K562 (cell line): ENCODE results near the gene PTPN7. TPM values are rescaled to one million over a fixed set of nuclear protein-coding genes. Genes with fewer than 3 reads are reported as not detected.
A peak's percentile ranks its signal among the peaks of the same experiment; 100 is the strongest.

ENCODE experiments used
- ATAC-seq: fragments of 200-7000 bp; cut with Tn5 transposase; 3 replicates; pipeline ENCODE4 v1.9.1; 2020; ENCODE audit warnings: moderate library complexity
- BruUV-seq: library from RNA; stranded (reverse); fragments of 400-500 nt; replicated peaks from 2 replicates; lab custom pipeline; 2021; lab: Mats Ljungman, UMichigan
- CTCF ChIA-PET: fragments of 300-600 bp; formaldehyde crosslinking; extraction: SDS; loops from one replicate; lab custom pipeline; 2021; ENCODE audit warnings: low intra/inter-chr PET ratio; lab: Yijun Ruan, JAX
- POLR2A ChIA-PET: fragments of 300-600, 350-650 bp; sonication (Branson Sonifier 250); formaldehyde crosslinking; extraction: SDS; loops from one replicate; lab custom pipeline; 2021; ENCODE audit warnings: antibody characterized with exemption, inconsistent platforms; lab: Yijun Ruan, JAX
- DNase-seq, 4 experiments: peaks; one replicate each; pipeline versions ENCODE4 v3.0.0 to v3.0.0-alpha.2; 2011 to 2018; ENCODE audit warnings: low spot score in 3 of 4, mixed read lengths in 3 of 4; ENCODE audit errors: extremely low read depth in 1 of 4
- FAIRE-seq: peaks from 2 replicates; lab custom pipeline; 2011; peaks lifted over from hg19 to GRCh38; lab: Jason Lieb, UNC
- H2AFZ ChIP-seq: 2 replicates; pipeline ENCODE4 v1.6.0; 2011; ENCODE audit warnings: low read depth, low read length, control low read depth, inconsistent platforms
- H3K27ac ChIP-seq: fragments of 200-600 bp; 3 replicates; pipeline ENCODE4 v1.8.0; 2011; ENCODE audit warnings: low read depth, mild to moderate bottlenecking, control low read depth, inconsistent platforms, low read length, moderate library complexity, mixed read lengths; ENCODE audit errors: extremely low read depth
- H3K27me3 ChIP-seq, 2 experiments: fragments of 300-600 bp in 1 of 2; 2 replicates in 1 of 2; 3 replicates in 1 of 2; pipeline versions ENCODE4 v1.6.0 to v1.8.0; 2011; ENCODE audit warnings: inconsistent platforms in 2 of 2, low read length in 2 of 2, mild to moderate bottlenecking in 1 of 2, mixed read lengths in 1 of 2, moderate library complexity in 1 of 2; ENCODE audit not compliant: control insufficient read depth in 2 of 2, insufficient read depth in 2 of 2
- H3K36me3 ChIP-seq: fragments of 300-600 bp; 3 replicates; pipeline ENCODE4 v1.8.0; 2011; ENCODE audit warnings: mild to moderate bottlenecking, low read length, inconsistent platforms; ENCODE audit not compliant: control insufficient read depth, insufficient read depth
- H3K4me1 ChIP-seq, 2 experiments: fragments of 200-600 bp in 1 of 2; replicated peaks in 1 of 2; 2 replicates in 1 of 2; 3 replicates in 1 of 2; pipeline versions ENCODE4 v1.5.1 to v1.8.0; 2011; ENCODE audit warnings: inconsistent platforms in 2 of 2, low read length in 2 of 2, mild to moderate bottlenecking in 1 of 2, mixed read lengths in 1 of 2, moderate library complexity in 1 of 2; ENCODE audit not compliant: control insufficient read depth in 2 of 2, insufficient read depth in 2 of 2
- H3K4me2 ChIP-seq: 2 replicates; pipeline ENCODE4 v1.6.1; 2011; ENCODE audit warnings: low read length, control low read depth, inconsistent platforms, mixed read lengths; ENCODE audit not compliant: insufficient read depth
- H3K4me3 ChIP-seq: fragments of 200-600 bp; sonication (generic), shearing (Covaris generic); 2 replicates; pipeline ENCODE4 v1.5.1; 2016; ENCODE audit warnings: control low read depth, inconsistent platforms
- H3K79me2 ChIP-seq: fragments of 200-600 bp; 3 replicates; pipeline ENCODE4 v1.8.0; 2011; ENCODE audit warnings: low read length, inconsistent platforms; ENCODE audit not compliant: control insufficient read depth, insufficient read depth
- H3K9ac ChIP-seq, 2 experiments: 2 replicates each; pipeline versions ENCODE4 v1.6.0 to v1.6.1; 2011; ENCODE audit warnings: low read depth in 2 of 2, low read length in 2 of 2, control low read depth in 1 of 2, inconsistent platforms in 1 of 2, mild to moderate bottlenecking in 1 of 2, mixed read lengths in 1 of 2; ENCODE audit not compliant: insufficient read depth in 1 of 2
- H3K9me1 ChIP-seq: one replicate; pipeline ENCODE4 v1.6.0; 2011; ENCODE audit warnings: inconsistent platforms, mild to moderate bottlenecking, low read length, moderate library complexity; ENCODE audit not compliant: control insufficient read depth, insufficient read depth
- H3K9me3 ChIP-seq: replicated peaks from 2 replicates; pipeline ENCODE4 v1.5.1; 2011; ENCODE audit warnings: low read depth, low read length, inconsistent platforms; ENCODE audit not compliant: control insufficient read depth, insufficient read depth
- H4K20me1 ChIP-seq: replicated peaks from 2 replicates; pipeline ENCODE4 v1.6.1; 2011; ENCODE audit warnings: low read length, inconsistent platforms, mixed read lengths; ENCODE audit not compliant: control insufficient read depth, insufficient read depth
- ADNP ChIP-seq: fragments of 200-800 bp; sonication (Bioruptor generic); IDR thresholded peaks from 2 replicates; pipeline ENCODE4 v1.6.1; 2016; ENCODE audit warnings: missing genetic modification characterization, missing compliant biosample characterization
- CTCF ChIP-seq, 3 experiments: IDR thresholded peaks in 2 of 3; conservative IDR thresholded peaks in 1 of 3; 2 replicates each; pipeline ENCODE4 v1.5.1; 2011 to 2012; ENCODE audit warnings: low read length in 3 of 3, mild to moderate bottlenecking in 3 of 3, control low read depth in 2 of 3, improper control_type of control experiment in 1 of 3, inconsistent platforms in 1 of 3, low read depth in 1 of 3, mixed read lengths in 1 of 3, moderate library complexity in 1 of 3; ENCODE audit not compliant: insufficient read depth in 2 of 3
- POLR2A ChIP-seq: fragments of 450-650 bp; conservative IDR thresholded peaks from 2 replicates; pipeline ENCODE4 v1.6.1; 2016
- POLR2G ChIP-seq: fragments of 200-400 bp; formaldehyde crosslinking; IDR thresholded peaks from 2 replicates; pipeline ENCODE4 v1.6.1; 2017; ENCODE audit warnings: low read depth, mild to moderate bottlenecking, antibody characterized with exemption, low read length, moderate library complexity
- POU5F1 ChIP-seq: fragments of 150-350 bp; IDR thresholded peaks from 2 replicates; pipeline ENCODE4 v1.6.1; 2014; ENCODE audit warnings: borderline replicate concordance, low read length, low read depth, mild to moderate bottlenecking; ENCODE audit not compliant: partially characterized antibody
- RBFOX2 ChIP-seq: fragments of 200-400 bp; formaldehyde crosslinking; IDR thresholded peaks from 2 replicates; pipeline ENCODE4 v1.6.1; 2017; ENCODE audit warnings: low read depth, mild to moderate bottlenecking, low read length, moderate library complexity
- RBM34 ChIP-seq: fragments of 200-400 bp; formaldehyde crosslinking; IDR thresholded peaks from 2 replicates; pipeline ENCODE4 v1.6.1; 2018; ENCODE audit warnings: low read length, borderline replicate concordance; ENCODE audit not compliant: insufficient read depth
- ZBTB33 ChIP-seq: sonication (generic); formaldehyde crosslinking; IDR thresholded peaks from 2 replicates; pipeline ENCODE4 v1.8.1; 2023; ENCODE audit warnings: mild to moderate bottlenecking, missing genetic modification reagents
- ZFP36 ChIP-seq: fragments of 150-350 bp; IDR thresholded peaks from 2 replicates; pipeline ENCODE4 v1.6.1; 2018; ENCODE audit warnings: low read length, low read depth; ENCODE audit not compliant: partially characterized antibody
- ZNF175 ChIP-seq: fragments of 200-800 bp; sonication (Bioruptor generic); IDR thresholded peaks from 2 replicates; pipeline ENCODE4 v1.6.1; 2016; ENCODE audit warnings: low read depth, mild to moderate bottlenecking, missing genetic modification characterization, missing compliant biosample characterization
- WGBS: fragments of 100-300 bp; shearing (Covaris generic); methylation state at CpG from one replicate; pipeline ENCODE4 v1.1.6; 2016; ENCODE audit warnings: low coverage, mixed read lengths; ENCODE audit not compliant: insufficient coverage; ENCODE audit errors: missing lambda C conversion rate; 5-methylcytosine and 5-hydroxymethylcytosine counted together
- in situ Hi-C: fragments of 300-500 bp; cut with MboI; formaldehyde crosslinking; loops from 4 replicates; pipeline ENCODE4 v1.15.0; 2018; ENCODE audit warnings: inconsistent platforms, mixed read lengths
- intact Hi-C: fragments of 100-400 bp; cut with micrococcal nuclease; formaldehyde crosslinking; loops from 2 replicates; pipeline ENCODE4 v1.14.2; 2022
- polyA plus RNA-seq, 8 experiments: library from polyadenylated mRNA; depleted of rRNA in 4 of 8; stranded (reverse) in 5 of 8; unstranded in 3 of 8; fragments of >200 nt; fragmentation: Nextera tagmentation in 2 of 8; fragmentation: Illumina TruSeq in 1 of 8; extraction: Ambion mirVana in 2 of 8; extraction: Trizol in 1 of 8; gene quantifications; 2 replicates each; pipeline versions ENCODE4 v1.2.1 to v1.2.3, GENCODE V29; 2011 to 2014; ENCODE audit warnings: inconsistent platforms in 1 of 8, missing spikeins in 1 of 8
- total RNA-seq, 7 experiments: library from RNA; depleted of rRNA in 6 of 7; stranded (reverse); fragments of >200 nt in 6 of 7; fragmentation: Illumina TruSeq in 2 of 7; extraction: Trizol in 2 of 7; gene quantifications; 2 replicates each; pipeline versions ENCODE4 v1.2.1 to v1.2.3, GENCODE V29; 2011 to 2021; ENCODE audit warnings: low replicate concordance in 1 of 7

Gene PTPN7
- total and polyA plus RNA-seq, 9 of the 15 experiments (the other 6 are each of a cell fraction or from before 2014, with no cell fraction given), result 18.7 to 144 (median 120) TPM

GRCh38 chr1:202176949-202177927, 16.8 kb upstream of the PTPN7 start:
- H3K27ac ChIP-seq, result no peak overlapping the region
- peaks cover 3% of the 10 kb centered on the region for H3K9me1 ChIP-seq
- FAIRE-seq (no peak), DNase-seq (no peak), ATAC-seq (peak; percentile 30)
- no peak overlapping the region for H3K4me3 ChIP-seq
- no peaks in the 10 kb centered on the region for H3K79me2 ChIP-seq
- CTCF ChIA-PET, result no interaction called here
- intact Hi-C loops, result no loop called here
- no peak overlapping the region for H3K4me2 ChIP-seq
- no peak overlapping the region for H2AFZ ChIP-seq
- no peaks in the 10 kb centered on the region for H3K9me3 ChIP-seq
- H3K27me3 ChIP-seq, result no peaks in the 10 kb centered on the region
- peaks cover 6% of the 10 kb centered on the region; the same call in 1 of the 2 replicates for H4K20me1 ChIP-seq
- BruUV-seq, result no TSS peak
- TF ChIP-seq RBM34 (no peak), RBFOX2 (0 out of 2 replicates have a peak, but pooled peaks have one; percentile 26), ZBTB33 (CRISPR knock-in tag) (peak; percentile 65), ADNP (tag) (no peak), POU5F1 (no peak), CTCF (IDR thresholded peaks at IDR 0.05 in 2 of 3, conservative IDR thresholded peaks at IDR 0.05 in 1 of 3; ENCODE audit: insufficient read depth in 2 of 3, low read depth in 1 of 3, low read length in 3 of 3) (peak; percentile 12 to 44 (median 23); a peak in 1 of 6 replicates), POLR2G (peak; percentile 71), POLR2A (peak; percentile 33), ZFP36 (no peak), ZNF175 (no peak)
- in situ Hi-C loops, result no loop called here
- peaks cover 0 to 15% of the 10 kb centered on the region in 2 experiments; a peak in 1 of 5 replicates for H3K4me1 ChIP-seq
- H3K9ac ChIP-seq, result peak overlapping the region in 1 of 2 experiments; percentile 48; a peak in 1 of 4 replicates
- POLR2A ChIA-PET, result interaction anchor here (0.9 to 1.5 kb wide), 4 partner anchors 9 to 152 kb away, joined by 3 to 6 read pairs (median 4); no protein-coding TSS in a partner anchor
- WGBS, result 82% methylated on average over 29 of the region's 29 CpGs
- H3K36me3 ChIP-seq, result peaks cover 8% of the 10 kb centered on the region; the same call in 1 of the 3 replicates
